HL-60 (cell line): ENCODE measurements around the gene PPP1R9B.

Experiments
- CTCF ChIP-seq: IDR thresholded peaks from one replicate; pipeline ENCODE4 v1.5.1; 2011; ENCODE audit warnings: low read length, control low read depth, inconsistent platforms; ENCODE audit not compliant: insufficient read depth
- GABPA ChIP-seq: IDR thresholded peaks from 2 replicates; pipeline ENCODE4 v1.6.1; 2012; ENCODE audit warnings: low read depth
- POLR2AphosphoS5 ChIP-seq: IDR thresholded peaks from 2 replicates; pipeline ENCODE4 v1.6.1; 2012; ENCODE audit warnings: low read depth
- TF ChIP-seq, protein P1 (sequence below): IDR thresholded peaks from 2 replicates; pipeline ENCODE4 v1.6.1; 2012; ENCODE audit warnings: low read depth; ENCODE audit not compliant: insufficient replicate concordance

- no peak for TF ChIP-seq POLR2AphosphoS5
- no peak for TF ChIP-seq CTCF
- TF ChIP-seq, protein P1, sequence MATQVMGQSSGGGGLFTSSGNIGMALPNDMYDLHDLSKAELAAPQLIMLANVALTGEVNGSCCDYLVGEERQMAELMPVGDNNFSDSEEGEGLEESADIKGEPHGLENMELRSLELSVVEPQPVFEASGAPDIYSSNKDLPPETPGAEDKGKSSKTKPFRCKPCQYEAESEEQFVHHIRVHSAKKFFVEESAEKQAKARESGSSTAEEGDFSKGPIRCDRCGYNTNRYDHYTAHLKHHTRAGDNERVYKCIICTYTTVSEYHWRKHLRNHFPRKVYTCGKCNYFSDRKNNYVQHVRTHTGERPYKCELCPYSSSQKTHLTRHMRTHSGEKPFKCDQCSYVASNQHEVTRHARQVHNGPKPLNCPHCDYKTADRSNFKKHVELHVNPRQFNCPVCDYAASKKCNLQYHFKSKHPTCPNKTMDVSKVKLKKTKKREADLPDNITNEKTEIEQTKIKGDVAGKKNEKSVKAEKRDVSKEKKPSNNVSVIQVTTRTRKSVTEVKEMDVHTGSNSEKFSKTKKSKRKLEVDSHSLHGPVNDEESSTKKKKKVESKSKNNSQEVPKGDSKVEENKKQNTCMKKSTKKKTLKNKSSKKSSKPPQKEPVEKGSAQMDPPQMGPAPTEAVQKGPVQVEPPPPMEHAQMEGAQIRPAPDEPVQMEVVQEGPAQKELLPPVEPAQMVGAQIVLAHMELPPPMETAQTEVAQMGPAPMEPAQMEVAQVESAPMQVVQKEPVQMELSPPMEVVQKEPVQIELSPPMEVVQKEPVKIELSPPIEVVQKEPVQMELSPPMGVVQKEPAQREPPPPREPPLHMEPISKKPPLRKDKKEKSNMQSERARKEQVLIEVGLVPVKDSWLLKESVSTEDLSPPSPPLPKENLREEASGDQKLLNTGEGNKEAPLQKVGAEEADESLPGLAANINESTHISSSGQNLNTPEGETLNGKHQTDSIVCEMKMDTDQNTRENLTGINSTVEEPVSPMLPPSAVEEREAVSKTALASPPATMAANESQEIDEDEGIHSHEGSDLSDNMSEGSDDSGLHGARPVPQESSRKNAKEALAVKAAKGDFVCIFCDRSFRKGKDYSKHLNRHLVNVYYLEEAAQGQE, result no peak
- no peak for TF ChIP-seq GABPA
Observed at GRCh38 chr17:50097926-50098325, 52.6 kb downstream of the PPP1R9B start.
